ENCODE measurements around the gene SKI.
A peak's percentile ranks its signal among the peaks of the same experiment; 100 is the strongest.

SKI gene

DNA sequence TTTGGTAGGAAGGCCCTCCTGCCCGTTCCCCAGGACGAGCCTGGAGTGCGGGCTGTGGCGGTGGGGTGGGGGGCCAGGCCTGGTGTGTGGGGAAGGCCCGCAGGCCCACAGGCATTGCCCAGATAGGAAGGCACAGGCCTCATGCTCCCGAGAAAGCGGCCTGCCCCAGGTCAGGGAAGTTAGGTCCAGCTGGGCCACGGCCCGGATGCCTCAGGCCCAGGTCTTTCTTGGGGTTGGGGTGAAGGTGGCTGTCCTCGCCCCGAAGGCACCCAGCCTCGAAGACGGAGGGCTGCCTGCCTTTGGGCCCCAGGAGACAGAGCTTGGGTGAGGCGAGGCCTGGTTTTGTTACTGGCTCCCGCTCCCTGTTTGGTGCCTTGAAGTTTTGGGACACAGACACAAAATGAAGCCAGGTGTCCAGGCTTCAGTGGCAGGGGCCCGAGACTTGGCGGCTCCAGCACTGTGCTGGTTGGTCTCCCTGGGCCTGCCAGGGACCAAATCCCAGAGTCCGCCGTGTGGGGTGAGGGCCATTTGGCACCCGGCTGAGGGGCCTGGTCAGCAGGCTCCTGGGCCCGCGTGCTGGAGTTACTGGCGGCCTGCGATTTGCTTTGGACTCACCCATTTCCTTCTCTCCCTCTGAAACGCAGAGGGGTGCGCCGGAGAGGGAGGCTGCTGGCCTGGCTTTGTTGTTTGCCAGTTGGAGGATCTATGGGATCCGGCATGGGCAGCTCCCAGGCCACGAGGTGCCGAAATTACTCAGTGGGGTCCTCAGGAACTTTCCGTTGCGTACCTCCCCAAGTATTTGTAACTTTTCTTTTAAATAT lies 2.0 kb downstream of the SKI start:
- Histone ChIP-seq H3K27ac (peak overlapping the region; percentile 77), H3K9ac (ENCODE audit: insufficient read length) (peak overlapping the region; percentile 87), H3K36me3 (ENCODE audit: insufficient read depth, low read length) (no peaks in the 10 kb centered on the region), H3K4me3 (peak overlapping the region; percentile 80), H3K9me3 (ENCODE audit: low read depth, low read length) (no peaks in the 10 kb centered on the region)
- TF ChIP-seq POLR2AphosphoS5 (IDR thresholded peaks at IDR 0.05; ENCODE audit: borderline replicate concordance, low read depth, low read length) (no peak), FOXP2 (optimal IDR thresholded peaks at IDR 0.05; ENCODE audit: control extremely low read depth, extremely low read length, insufficient read depth) (no peak), EZH2 (IDR thresholded peaks at IDR 0.05) (no peak)
- no peak for DNase-seq (ENCODE audit: low read depth, low spot score)

DNA sequence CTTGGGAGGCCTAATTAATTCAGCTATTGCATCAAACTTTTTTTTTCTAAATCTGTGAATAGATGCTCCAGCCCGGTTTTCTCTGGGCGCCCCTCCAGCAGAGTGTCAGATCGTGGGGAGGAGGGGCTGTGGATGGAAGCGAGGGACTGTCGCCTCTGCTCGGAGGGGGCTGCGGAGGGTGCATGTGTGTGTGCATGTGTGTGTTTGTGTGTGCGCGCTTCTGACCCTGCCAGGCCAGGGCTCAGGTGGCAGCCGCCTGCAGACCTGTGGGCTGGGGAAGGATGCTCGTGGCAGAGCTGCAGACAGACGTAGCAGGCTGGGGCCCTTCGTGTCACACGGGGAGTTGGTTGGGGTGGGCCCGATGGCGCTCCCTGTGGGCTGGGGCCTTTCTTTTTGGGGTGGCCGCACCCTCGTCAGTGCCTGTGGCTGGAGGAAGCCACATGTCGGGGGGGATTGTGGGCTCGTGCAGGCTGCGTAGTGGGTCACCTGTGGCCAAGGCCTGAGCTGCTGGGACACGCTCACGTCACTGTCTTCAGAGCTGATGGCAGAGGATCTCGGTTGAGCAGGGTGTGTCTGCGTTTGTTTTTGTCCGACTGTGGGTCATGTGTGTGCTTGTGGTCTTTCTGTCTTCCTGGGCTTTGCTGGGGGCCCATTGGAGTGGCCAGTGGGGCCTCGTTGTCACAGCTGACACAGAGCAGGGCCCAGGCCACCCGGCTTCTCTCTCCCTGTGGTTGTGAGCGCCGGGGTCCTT lies 2.8 kb downstream of the SKI start:
- Histone ChIP-seq H3K9ac (ENCODE audit: insufficient read length) (peak overlapping the region; percentile 87), H3K9me3 (ENCODE audit: low read depth, low read length) (no peaks in the 10 kb centered on the region), H3K36me3 (ENCODE audit: insufficient read depth, low read length) (no peaks in the 10 kb centered on the region), H3K4me3 (peak overlapping the region; percentile 80), H3K27ac (peak overlapping the region; percentile 77; the same call in 1 of the 2 replicates)
- no peak for DNase-seq (ENCODE audit: low read depth, low spot score)
- TF ChIP-seq POLR2AphosphoS5 (IDR thresholded peaks at IDR 0.05; ENCODE audit: borderline replicate concordance, low read depth, low read length) (no peak), EZH2 (IDR thresholded peaks at IDR 0.05) (no peak), FOXP2 (optimal IDR thresholded peaks at IDR 0.05; ENCODE audit: control extremely low read depth, extremely low read length, insufficient read depth) (no peak)

DNA sequence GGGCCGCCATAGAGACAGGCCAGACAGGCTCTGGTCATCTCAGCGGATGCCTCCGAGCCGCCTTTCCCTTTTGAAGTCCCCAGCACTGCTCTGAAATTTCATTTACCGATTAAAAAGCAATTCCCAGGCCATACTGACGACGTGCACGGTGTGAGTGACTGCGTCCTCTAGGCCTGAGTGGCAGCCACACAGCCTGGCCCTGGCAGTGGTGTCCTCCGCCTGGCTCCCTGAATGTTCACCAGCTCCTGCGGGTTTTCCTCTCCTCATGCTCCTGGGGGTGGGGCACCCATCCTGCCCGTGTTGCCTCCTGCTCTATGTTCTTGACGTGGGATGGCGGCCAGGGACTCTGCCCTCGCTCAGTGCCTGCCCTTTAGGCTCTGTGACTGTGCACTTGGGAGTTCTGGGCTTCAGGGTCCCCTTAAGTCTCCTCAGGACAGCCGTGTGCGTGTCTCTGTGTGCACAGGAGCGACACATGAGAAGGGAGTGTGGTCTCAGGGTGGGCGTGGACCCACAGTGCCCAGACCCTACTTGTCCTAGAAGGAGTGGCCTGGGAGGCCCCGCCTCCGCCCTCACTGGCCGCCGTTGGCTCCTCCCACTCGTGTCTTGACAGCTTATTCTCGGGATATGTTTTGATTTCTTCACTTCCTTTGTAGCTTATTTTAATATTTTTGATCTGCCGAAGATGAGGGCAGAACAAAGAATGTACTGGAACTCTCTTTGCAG lies 3.6 kb downstream of the SKI start:
- H3K9ac ChIP-seq (ENCODE audit: insufficient read length): peak overlapping the region; percentile 87
- TF ChIP-seq EZH2 (IDR thresholded peaks at IDR 0.05) (no peak), FOXP2 (optimal IDR thresholded peaks at IDR 0.05; ENCODE audit: control extremely low read depth, extremely low read length, insufficient read depth) (no peak), POLR2AphosphoS5 (IDR thresholded peaks at IDR 0.05; ENCODE audit: borderline replicate concordance, low read depth, low read length) (no peak)
- no peaks in the 10 kb centered on the region for H3K36me3 ChIP-seq (ENCODE audit: insufficient read depth, low read length)
- no peaks in the 10 kb centered on the region for H3K9me3 ChIP-seq (ENCODE audit: low read depth, low read length)
- peak overlapping the region; percentile 27; the same call in 1 of the 2 replicates for H3K27ac ChIP-seq
- H3K4me3 ChIP-seq: peak overlapping the region; percentile 80
- no peak for DNase-seq (ENCODE audit: low read depth, low spot score)

DNA sequence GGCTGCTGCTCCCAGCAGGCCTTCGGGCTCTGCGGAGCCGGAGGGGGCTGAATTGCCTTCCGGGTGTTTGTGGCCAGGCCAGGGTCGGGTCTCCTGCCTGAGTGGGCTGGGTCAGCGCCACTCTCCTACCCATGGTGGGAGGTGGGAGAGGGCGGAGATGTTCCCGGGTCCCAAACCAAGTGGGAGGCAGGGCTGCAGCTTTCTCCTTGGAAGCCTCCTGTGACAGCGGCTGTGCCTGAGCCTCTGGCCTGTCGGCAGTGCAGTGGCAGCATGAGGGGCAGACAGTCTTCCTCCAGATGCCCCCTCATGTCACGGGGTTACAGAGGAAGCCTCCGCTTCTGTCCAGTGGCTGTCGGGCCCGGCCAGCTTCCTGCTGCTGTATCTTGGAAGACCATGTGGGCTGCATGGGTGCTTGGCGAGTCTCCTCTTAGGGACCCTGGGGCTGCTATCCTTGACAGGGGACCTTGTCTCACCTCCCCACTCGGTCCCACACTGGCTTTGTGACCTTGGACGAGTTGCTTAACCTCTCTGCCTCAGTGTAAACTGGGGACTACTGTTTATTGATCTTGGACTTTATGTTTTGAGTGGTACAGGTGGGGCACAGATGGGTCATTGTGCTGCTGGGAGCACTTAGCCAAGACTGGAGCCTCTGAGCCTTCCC lies 4.3 kb downstream of the SKI start:
- no peaks in the 10 kb centered on the region for H3K36me3 ChIP-seq (ENCODE audit: insufficient read depth, low read length)
- no peak for TF ChIP-seq FOXP2 (optimal IDR thresholded peaks at IDR 0.05; ENCODE audit: control extremely low read depth, extremely low read length, insufficient read depth)
- no peak; the same call in 1 of the 2 replicates for TF ChIP-seq POLR2AphosphoS5 (IDR thresholded peaks at IDR 0.05; ENCODE audit: borderline replicate concordance, low read depth, low read length)
- no peak for TF ChIP-seq EZH2 (IDR thresholded peaks at IDR 0.05)
- no peak for DNase-seq (ENCODE audit: low read depth, low spot score)
- no peak overlapping the region for H3K9ac ChIP-seq (ENCODE audit: insufficient read length)
- H3K27ac ChIP-seq: peak overlapping the region; percentile 27; the same call in 1 of the 2 replicates
- H3K4me3 ChIP-seq: peak overlapping the region; percentile 80
- H3K9me3 ChIP-seq (ENCODE audit: low read depth, low read length): no peaks in the 10 kb centered on the region

DNA sequence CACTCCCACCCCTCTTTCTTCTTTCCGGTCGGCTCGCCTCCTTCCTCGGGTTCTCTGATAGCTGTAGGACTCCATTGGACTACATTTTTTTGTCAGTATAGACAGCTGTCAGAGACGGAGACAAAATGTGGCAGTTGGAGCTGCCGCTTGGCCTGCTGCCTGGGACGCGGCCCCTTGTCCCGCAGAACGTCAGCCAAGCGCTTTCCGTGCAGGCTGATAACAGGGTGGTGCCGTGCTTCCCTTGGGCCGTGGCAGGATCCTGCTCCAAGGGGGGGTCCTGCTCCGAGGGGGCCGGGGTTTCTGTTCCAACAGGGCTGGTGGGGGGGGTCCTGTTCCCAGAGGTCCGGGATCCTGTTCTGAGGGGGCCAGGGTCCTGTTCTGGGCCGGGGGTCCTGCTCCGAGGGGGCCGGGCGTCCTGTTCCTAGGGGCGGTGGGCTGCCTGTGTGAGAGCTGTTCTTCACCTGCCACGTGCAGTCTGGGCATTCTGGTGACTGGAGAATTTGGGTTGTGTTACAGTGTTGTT lies 4.9 kb downstream of the SKI start:
- TF ChIP-seq EZH2 (IDR thresholded peaks at IDR 0.05) (no peak), FOXP2 (optimal IDR thresholded peaks at IDR 0.05; ENCODE audit: control extremely low read depth, extremely low read length, insufficient read depth) (no peak), POLR2AphosphoS5 (IDR thresholded peaks at IDR 0.05; ENCODE audit: borderline replicate concordance, low read depth, low read length) (no peak; the same call in 1 of the 2 replicates)
- H3K27ac ChIP-seq: no peak overlapping the region

DNA sequence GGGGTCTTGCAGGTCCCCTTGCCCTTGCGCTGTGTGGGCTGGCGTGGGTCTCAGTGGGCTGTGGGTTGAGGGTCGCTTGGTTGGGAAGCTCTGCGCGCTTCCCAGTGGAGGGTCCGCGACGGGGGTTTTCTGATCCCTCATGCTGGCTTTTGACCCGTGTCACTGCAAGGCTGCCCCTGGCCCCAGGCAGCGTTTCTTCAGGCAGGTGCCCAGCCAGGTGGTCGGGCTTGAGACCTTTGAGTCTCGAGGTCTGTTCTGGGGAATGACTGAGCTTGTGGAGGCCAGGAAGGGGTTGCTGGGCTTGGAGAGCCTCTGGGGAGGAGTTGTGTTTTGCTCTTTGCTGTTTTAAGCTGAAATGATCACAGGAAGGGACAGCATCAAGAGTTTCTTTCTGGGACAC lies 5.3 kb downstream of the SKI start:
- no peak for DNase-seq (ENCODE audit: low read depth, low spot score)
- Histone ChIP-seq H3K9me3 (ENCODE audit: low read depth, low read length) (no peaks in the 10 kb centered on the region), H3K27ac (no peak overlapping the region; the same call in 1 of the 2 replicates), H3K36me3 (ENCODE audit: insufficient read depth, low read length) (no peaks in the 10 kb centered on the region; the same call in 1 of the 2 replicates), H3K9ac (ENCODE audit: insufficient read length) (peak overlapping the region; percentile 11), H3K4me3 (peak overlapping the region; percentile 64)
- no peak for TF ChIP-seq FOXP2 (optimal IDR thresholded peaks at IDR 0.05; ENCODE audit: control extremely low read depth, extremely low read length, insufficient read depth)
- TF ChIP-seq POLR2AphosphoS5 (IDR thresholded peaks at IDR 0.05; ENCODE audit: borderline replicate concordance, low read depth, low read length): no peak
- TF ChIP-seq EZH2 (IDR thresholded peaks at IDR 0.05): no peak

More for the DNA sequence above, 4.9 kb downstream of the SKI start:
- no peak for DNase-seq (ENCODE audit: low read depth, low spot score)
- Histone ChIP-seq H3K36me3 (ENCODE audit: insufficient read depth, low read length) (no peaks in the 10 kb centered on the region), H3K4me3 (peak overlapping the region; percentile 80), H3K9me3 (ENCODE audit: low read depth, low read length) (no peaks in the 10 kb centered on the region), H3K9ac (ENCODE audit: insufficient read length) (no peak overlapping the region)

DNA sequence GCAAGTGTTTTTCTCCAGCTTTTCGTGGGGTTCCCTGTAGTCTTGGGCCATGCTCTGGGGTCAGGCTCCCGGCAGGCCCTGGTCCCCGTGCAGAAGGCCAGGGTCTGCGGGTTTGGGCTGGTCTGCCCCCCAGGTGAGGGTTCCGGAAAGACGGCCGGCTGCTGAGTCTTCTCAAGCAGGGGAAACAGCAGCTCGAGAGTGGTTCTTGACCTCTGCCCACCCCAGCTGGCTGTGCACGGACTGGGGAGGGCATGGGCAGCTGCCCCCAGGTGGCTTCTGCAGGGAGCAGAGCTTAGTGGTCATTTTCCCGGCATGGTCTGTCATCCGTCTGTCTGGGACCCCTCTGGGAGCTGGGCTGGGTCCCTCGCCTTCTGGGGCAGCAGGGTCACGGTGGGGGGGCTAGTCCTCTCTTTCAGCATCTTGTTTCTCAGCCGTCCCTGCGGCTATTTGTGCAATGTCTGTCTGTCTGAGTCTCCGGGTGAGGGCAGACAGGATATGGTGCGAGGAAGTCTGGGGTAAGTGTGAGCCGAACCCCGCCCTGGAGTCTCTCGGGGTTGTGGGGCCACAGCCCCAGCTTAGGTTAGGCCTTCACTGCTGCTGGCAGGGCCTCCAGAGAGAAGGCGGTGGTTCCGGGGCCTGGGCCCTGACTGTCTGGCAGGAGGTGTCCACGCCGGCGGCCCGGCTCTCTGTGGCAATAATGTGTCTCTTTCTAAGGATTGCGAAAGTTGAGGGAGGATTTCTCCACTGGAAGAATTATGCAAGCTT lies 6.1 kb downstream of the SKI start:
- no peak for DNase-seq (ENCODE audit: low read depth, low spot score)
- TF ChIP-seq EZH2 (IDR thresholded peaks at IDR 0.05): no peak
- TF ChIP-seq FOXP2 (optimal IDR thresholded peaks at IDR 0.05; ENCODE audit: control extremely low read depth, extremely low read length, insufficient read depth): no peak
- TF ChIP-seq POLR2AphosphoS5 (IDR thresholded peaks at IDR 0.05; ENCODE audit: borderline replicate concordance, low read depth, low read length): no peak
- no peaks in the 10 kb centered on the region for H3K9me3 ChIP-seq (ENCODE audit: low read depth, low read length)
- peak overlapping the region; percentile 64 for H3K4me3 ChIP-seq
- peak overlapping the region; percentile 56 for H3K27ac ChIP-seq
- no peaks in the 10 kb centered on the region; the same call in 1 of the 2 replicates for H3K36me3 ChIP-seq (ENCODE audit: insufficient read depth, low read length)
- H3K9ac ChIP-seq (ENCODE audit: insufficient read length): peak overlapping the region; percentile 11

Measured in SK-N-MC (cell line).